ENCODE results near the gene C8A. TPM values are rescaled to one million over a fixed set of nuclear protein-coding genes. Genes with fewer than 3 reads are reported as not detected.

C8A gene
- total and polyA plus RNA-seq, 2 of the 13 experiments (the other 11 are each of a cell fraction or from before 2014, with no cell fraction given) = 10.5 to 15.0 TPM

- ATAC-seq (no peak), DNase-seq (ENCODE audit: low spot score) (no peak), FAIRE-seq (no peak)
- no peaks in the 10 kb centered on the region; a peak in 2 of 5 replicates for H3K36me3 ChIP-seq (replicated peaks in 1 of 2; ENCODE audit: control insufficient read depth in 1 of 2, insufficient read depth in 2 of 2, low read length in 2 of 2)
- ChIA-PET POLR2A (interaction anchor here (1.5 kb wide), 1 partner anchor 14 kb away, joined by 3 read pairs; the partner anchor contains the start of gene C8A), CTCF (ENCODE audit: low intra/inter-chr PET ratio, low total read pairs) (no interaction called here)
- in situ Hi-C loops (cut with HindIII; ENCODE audit: extremely low pct_ligation_motif_present, low pct_unique_long_range_greater_than_20kb) = no loop called here
- H3K9me3 ChIP-seq (ENCODE audit: low read length) = no peaks in the 10 kb centered on the region
- H4K20me1 ChIP-seq (ENCODE audit: insufficient read depth, low read length) = no peaks in the 10 kb centered on the region
- H3K27ac ChIP-seq (ENCODE audit: extremely low read length, insufficient read depth, low read length) = no peak overlapping the region
- H3K4me2 ChIP-seq (ENCODE audit: low read depth, low read length) = no peak overlapping the region
- WGBS (ENCODE audit: low lambda C conversion rate) = 84% methylated on average over 2 of the region's 2 CpGs
- no peaks in the 10 kb centered on the region for H3K79me2 ChIP-seq (ENCODE audit: insufficient read depth, low read length)
- H3K4me1 ChIP-seq (ENCODE audit: insufficient read depth, low read length) = no peaks in the 10 kb centered on the region
- no peak overlapping the region for H3K9ac ChIP-seq (ENCODE audit: insufficient read depth, low read depth, low read length)
- TF ChIP-seq CBX5 (CRISPR knock-in tag; IDR thresholded peaks at IDR 0.05; ENCODE audit: borderline replicate concordance) (no peak), RBM39 (IDR thresholded peaks at IDR 0.05; ENCODE audit: low read depth, low read length, poor library complexity, severe bottlenecking) (no peak), NCOA1 (CRISPR knock-in tag; IDR thresholded peaks at IDR 0.05) (no peak), BHLHE40 (IDR thresholded peaks at IDR 0.05; ENCODE audit: low read length) (no peak), ZNF136 (CRISPR knock-in tag; IDR thresholded peaks at IDR 0.05; ENCODE audit: low read depth) (no peak), MED8 (CRISPR knock-in tag; IDR thresholded peaks at IDR 0.05; ENCODE audit: insufficient replicate concordance) (no peak), ZNF746 (CRISPR knock-in tag; IDR thresholded peaks at IDR 0.05) (no peak), HOXA3 (CRISPR knock-in tag; IDR thresholded peaks at IDR 0.05) (no peak), RBAK (CRISPR knock-in tag; IDR thresholded peaks at IDR 0.05) (no peak), AGO1 (IDR thresholded peaks at IDR 0.05; ENCODE audit: low read depth, low read length, poor library complexity, severe bottlenecking) (no peak), TP53 (CRISPR knock-in tag; conservative IDR thresholded peaks at IDR 0.05) (no peak), GABPB1 (CRISPR knock-in tag; IDR thresholded peaks at IDR 0.05) (no peak), CHD2 (IDR thresholded peaks at IDR 0.05; ENCODE audit: low read depth, low read length) (no peak)
- TF ChIP-seq, protein P1, sequence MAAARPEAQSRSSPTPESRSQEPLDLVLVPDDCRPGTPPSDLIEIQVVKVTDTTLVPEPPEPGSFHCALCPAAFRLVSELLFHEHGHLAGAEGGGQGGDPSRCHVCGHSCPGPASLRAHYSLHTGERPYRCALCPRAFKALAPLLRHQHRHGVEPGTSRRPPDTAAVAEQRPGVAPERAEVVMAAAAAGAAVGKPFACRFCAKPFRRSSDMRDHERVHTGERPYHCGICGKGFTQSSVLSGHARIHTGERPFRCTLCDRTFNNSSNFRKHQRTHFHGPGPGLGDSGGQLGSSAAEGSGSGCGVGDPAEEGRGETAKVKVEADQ (CRISPR knock-in tag; IDR thresholded peaks at IDR 0.05; ENCODE audit: borderline replicate concordance) = no peak
- no TSS peak for BruUV-seq (replicated peaks)
- H2AFZ ChIP-seq (ENCODE audit: low read length) = no peak overlapping the region
- H3K27me3 ChIP-seq (ENCODE audit: control insufficient read depth in 1 of 2, insufficient read depth in 2 of 2, low read length in 2 of 2) = no peaks in the 10 kb centered on the region
- no peak overlapping the region for H3K4me3 ChIP-seq (replicated peaks in 1 of 3; ENCODE audit: insufficient read depth in 1 of 3, low read depth in 2 of 3, low read length in 3 of 3)
- intact Hi-C loops (cut with micrococcal nuclease; ENCODE audit: unreplicated experiment) = no loop called here
Measured at GRCh38 chr1:56868761-56869160, 14.2 kb downstream of the C8A start.

All from HepG2 (cell line).